CD4-positive, alpha-beta T cell (primary cell): ENCODE results near the gene ATG2A. TPM values are rescaled to one million over a fixed set of nuclear protein-coding genes. Genes with fewer than 3 reads are reported as not detected.

Experiments
- ATAC-seq: fragments of 200-7000 bp; cut with Tn5 transposase; one replicate; pipeline ENCODE4 v1.10.0; 2022; ENCODE audit warnings: mild to moderate bottlenecking; ENCODE audit not compliant: poor library complexity
- CTCF ChIA-PET: fragments of 350-600 bp; sonication (Branson Sonifier 250); formaldehyde crosslinking; loops from one replicate; lab custom pipeline; 2021; ENCODE audit warnings: antibody characterized with exemption, inconsistent platforms; lab: Charles Lee
- POLR2A ChIA-PET: fragments of 350-600 bp; sonication (Branson Sonifier 250); formaldehyde crosslinking; loops from one replicate; lab custom pipeline; 2021; ENCODE audit warnings: antibody characterized with exemption, inconsistent platforms; lab: Charles Lee
- DNase-seq, 14 experiments: peaks; one replicate each; pipeline ENCODE4 v3.0.0-alpha.2; 2013 to 2020; ENCODE audit warnings: mixed read lengths in 2 of 14
- H3K27ac ChIP-seq, 2 donors: one replicate each; pipeline versions ENCODE4 v1.5.1 to v1.7.0; 2013; ENCODE audit warnings: low read length in 2 of 2, low read depth in 1 of 2, mild to moderate bottlenecking in 1 of 2
- H3K27me3 ChIP-seq, 2 experiments: 1 replicate in 1 of 2; 2 replicates in 1 of 2; pipeline versions ENCODE4 v1.6.1 to v1.7.0; 2013; ENCODE audit warnings: low read length in 2 of 2, control low read depth in 1 of 2, mild to moderate bottlenecking in 1 of 2, moderate library complexity in 1 of 2; ENCODE audit not compliant: insufficient read depth in 2 of 2, control insufficient read depth in 1 of 2
- H3K36me3 ChIP-seq: one replicate; pipeline ENCODE4 v1.6.1; 2013; ENCODE audit warnings: low read length, control low read depth; ENCODE audit not compliant: insufficient read depth
- H3K4me1 ChIP-seq: one replicate; pipeline ENCODE4 v1.6.1; 2013; ENCODE audit warnings: low read length, control low read depth; ENCODE audit not compliant: insufficient read depth
- H3K4me3 ChIP-seq: one replicate; pipeline ENCODE4 v1.5.1; 2013; ENCODE audit warnings: mild to moderate bottlenecking, low read length, moderate library complexity
- H3K9me3 ChIP-seq, 2 experiments: 1 replicate in 1 of 2; 2 replicates in 1 of 2; pipeline versions ENCODE4 v1.6.1 to v1.7.0; 2013; ENCODE audit warnings: low read length in 2 of 2, mild to moderate bottlenecking in 2 of 2, control low read depth in 1 of 2, moderate library complexity in 1 of 2; ENCODE audit not compliant: control insufficient read depth in 1 of 2, insufficient read depth in 1 of 2
- H3K27ac Mint-ChIP-seq: one replicate; pipeline ENCODE4 v1.8.0; 2020; ENCODE audit warnings: mixed read lengths
- H3K27me3 Mint-ChIP-seq: one replicate; pipeline ENCODE4 v1.8.0; 2021; ENCODE audit warnings: mixed read lengths
- H3K36me3 Mint-ChIP-seq: one replicate; pipeline ENCODE4 v1.8.0; 2021; ENCODE audit warnings: low read depth, mixed read lengths
- H3K4me1 Mint-ChIP-seq: one replicate; pipeline ENCODE4 v1.8.0; 2021; ENCODE audit warnings: low read depth, mixed read lengths
- H3K4me3 Mint-ChIP-seq: one replicate; pipeline ENCODE4 v1.8.0; 2020; ENCODE audit warnings: mild to moderate bottlenecking, mixed read lengths
- H3K9me3 Mint-ChIP-seq: one replicate; pipeline ENCODE4 v1.8.0; 2020; ENCODE audit warnings: mixed read lengths
- intact Hi-C, 2 experiments: fragments of 100-400 bp; cut with DNase I in 1 of 2; cut with micrococcal nuclease in 1 of 2; formaldehyde crosslinking; loops; one replicate each; pipeline versions ENCODE4 v1.15.1 to v1.9.0; 2023 to 2025; cut with DNase I, micrococcal nuclease
- total RNA-seq, 174 experiments: library from RNA in 2 of 174; stranded (reverse) in 2 of 174; gene quantifications; one replicate each; pipeline ENCODE4 v1.2.3 and lab custom pipeline; 2021 to 2026
- TF ChIP-seq, protein P1 (sequence below): fragments of 200-600 bp; IDR thresholded peaks from one replicate; pipeline ENCODE4 v1.8.0; 2022; ENCODE audit warnings: antibody characterized with exemption, mild to moderate bottlenecking

The ATG2A gene
- total RNA-seq, 2 experiments from 2014 or later = 189 to 198 TPM

DNA sequence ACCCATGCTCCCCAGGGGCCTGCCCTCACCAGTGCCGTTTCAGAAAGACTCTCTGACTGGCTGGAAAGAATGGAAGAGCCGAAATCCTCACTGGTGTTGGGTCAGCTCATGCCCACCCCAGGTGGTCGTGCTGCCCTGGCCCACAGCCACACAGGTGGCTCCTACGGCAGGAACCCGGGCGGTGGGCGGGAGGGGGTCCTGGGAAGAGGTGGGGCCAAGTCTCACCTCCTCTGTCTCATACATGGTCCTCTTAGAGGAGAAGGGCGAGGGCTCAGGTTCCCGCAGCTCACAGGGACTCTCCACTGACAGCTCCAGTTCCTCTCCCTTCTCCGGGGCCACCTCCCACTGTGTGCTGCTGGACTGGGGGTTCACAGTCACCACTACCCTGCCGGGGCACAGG is 8.2 kb downstream of the ATG2A start:
- TF ChIP-seq, protein P1, sequence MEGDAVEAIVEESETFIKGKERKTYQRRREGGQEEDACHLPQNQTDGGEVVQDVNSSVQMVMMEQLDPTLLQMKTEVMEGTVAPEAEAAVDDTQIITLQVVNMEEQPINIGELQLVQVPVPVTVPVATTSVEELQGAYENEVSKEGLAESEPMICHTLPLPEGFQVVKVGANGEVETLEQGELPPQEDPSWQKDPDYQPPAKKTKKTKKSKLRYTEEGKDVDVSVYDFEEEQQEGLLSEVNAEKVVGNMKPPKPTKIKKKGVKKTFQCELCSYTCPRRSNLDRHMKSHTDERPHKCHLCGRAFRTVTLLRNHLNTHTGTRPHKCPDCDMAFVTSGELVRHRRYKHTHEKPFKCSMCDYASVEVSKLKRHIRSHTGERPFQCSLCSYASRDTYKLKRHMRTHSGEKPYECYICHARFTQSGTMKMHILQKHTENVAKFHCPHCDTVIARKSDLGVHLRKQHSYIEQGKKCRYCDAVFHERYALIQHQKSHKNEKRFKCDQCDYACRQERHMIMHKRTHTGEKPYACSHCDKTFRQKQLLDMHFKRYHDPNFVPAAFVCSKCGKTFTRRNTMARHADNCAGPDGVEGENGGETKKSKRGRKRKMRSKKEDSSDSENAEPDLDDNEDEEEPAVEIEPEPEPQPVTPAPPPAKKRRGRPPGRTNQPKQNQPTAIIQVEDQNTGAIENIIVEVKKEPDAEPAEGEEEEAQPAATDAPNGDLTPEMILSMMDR = no peak
- DNase-seq = no peak
- H3K4me3 Mint-ChIP-seq = no peak overlapping the region
- no peak for ATAC-seq
- Histone ChIP-seq H3K27ac (no peak overlapping the region), H3K4me3 (no peak overlapping the region), H3K36me3 (peaks cover 84% of the 10 kb centered on the region), H3K9me3 (no peaks in the 10 kb centered on the region), H3K27me3 (no peaks in the 10 kb centered on the region), H3K4me1 (no peaks in the 10 kb centered on the region)
- intact Hi-C loops = no loop called here
- no peaks in the 10 kb centered on the region for H3K4me1 Mint-ChIP-seq
- no peak overlapping the region for H3K27ac Mint-ChIP-seq
- no peaks in the 10 kb centered on the region for H3K27me3 Mint-ChIP-seq
- H3K9me3 Mint-ChIP-seq = no peaks in the 10 kb centered on the region
- CTCF ChIA-PET = no interaction called here
- POLR2A ChIA-PET = no interaction called here
- peaks cover 76% of the 10 kb centered on the region for H3K36me3 Mint-ChIP-seq

DNA sequence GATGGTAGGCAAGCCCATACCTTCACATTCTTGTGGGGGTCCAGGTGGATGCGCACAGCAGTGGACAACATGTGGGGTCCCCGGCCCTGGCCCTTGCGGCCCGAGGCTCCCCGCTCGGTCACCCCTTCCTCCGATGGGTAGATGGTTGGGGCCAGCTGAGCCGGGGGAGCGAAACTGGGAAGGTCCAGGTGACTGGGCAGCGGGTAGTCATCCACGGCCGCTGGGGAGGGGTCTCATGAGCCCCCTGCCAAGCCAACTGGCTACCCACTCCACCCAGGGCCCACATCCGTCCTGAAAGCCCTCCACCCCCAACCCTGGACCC is 10.7 kb downstream of the ATG2A start:
- ChIA-PET CTCF (no interaction called here), POLR2A (no interaction called here)
- DNase-seq = peak in 1 of 14 experiments; percentile 20
- H3K27me3 ChIP-seq = no peaks in the 10 kb centered on the region
- Mint-ChIP-seq H3K27me3 (no peaks in the 10 kb centered on the region), H3K4me3 (no peak overlapping the region), H3K9me3 (no peaks in the 10 kb centered on the region), H3K27ac (no peak overlapping the region), H3K36me3 (peaks cover 63% of the 10 kb centered on the region), H3K4me1 (peaks cover 5% of the 10 kb centered on the region)
- H3K4me1 ChIP-seq = no peaks in the 10 kb centered on the region
- intact Hi-C loops = no loop called here
- H3K9me3 ChIP-seq = no peaks in the 10 kb centered on the region
- TF ChIP-seq, protein P1 = no peak
- no peak for ATAC-seq
- H3K27ac ChIP-seq = no peak overlapping the region
- H3K4me3 ChIP-seq = no peak overlapping the region
- H3K36me3 ChIP-seq = peaks cover 83% of the 10 kb centered on the region

DNA sequence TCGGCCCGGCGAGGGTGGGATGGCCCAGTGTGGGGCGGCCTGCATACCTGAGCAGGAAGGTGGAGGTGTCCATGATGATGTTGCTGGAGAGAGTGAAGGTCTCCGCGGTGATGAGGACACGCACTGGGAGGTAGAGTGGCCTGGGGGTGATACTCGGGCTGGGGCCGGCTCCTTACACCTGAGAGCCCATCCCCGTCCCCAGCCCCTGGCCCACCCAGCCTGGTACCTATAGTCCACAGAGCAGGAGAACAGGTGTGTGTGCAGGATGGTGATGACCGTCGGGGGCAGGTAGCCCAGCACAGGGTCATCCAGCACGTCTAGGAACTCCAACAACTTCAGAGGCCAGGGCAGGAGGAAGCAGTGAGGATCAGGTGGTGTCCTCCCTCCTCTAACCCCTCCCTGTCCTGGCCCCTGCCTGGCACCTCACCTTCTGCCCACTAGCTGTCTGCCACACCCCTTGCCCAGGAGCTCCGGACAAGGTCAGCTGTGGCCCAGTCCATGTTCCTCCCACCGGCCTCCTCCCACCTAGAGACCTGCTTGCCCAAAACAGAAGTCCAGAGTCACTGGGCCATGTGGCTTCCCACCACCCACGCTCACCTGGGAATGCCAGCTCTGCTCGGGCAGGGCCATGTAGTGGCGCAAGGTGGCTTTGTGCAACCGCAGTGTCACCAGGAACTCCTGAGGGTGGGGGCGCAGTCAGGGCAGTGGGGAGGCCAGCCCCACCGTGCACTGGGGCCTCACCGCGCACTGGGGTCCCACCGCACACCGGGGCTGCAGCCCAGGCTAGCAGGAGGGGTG is 11.3 kb downstream of the ATG2A start:
- H3K27ac ChIP-seq = no peak overlapping the region
- H3K4me1 ChIP-seq = peaks cover 4% of the 10 kb centered on the region
- no peaks in the 10 kb centered on the region for H3K9me3 Mint-ChIP-seq
- H3K36me3 Mint-ChIP-seq = peaks cover 60% of the 10 kb centered on the region
- H3K4me3 Mint-ChIP-seq = no peak overlapping the region
- ChIA-PET POLR2A (no interaction called here), CTCF (no interaction called here)
- peak in 1 of 14 experiments; percentile 18 for DNase-seq
- H3K36me3 ChIP-seq = peaks cover 80% of the 10 kb centered on the region
- TF ChIP-seq, protein P1 = no peak
- ATAC-seq = no peak
- H3K4me1 Mint-ChIP-seq = peaks cover 7% of the 10 kb centered on the region
- H3K27me3 Mint-ChIP-seq = no peaks in the 10 kb centered on the region
- intact Hi-C loops = no loop called here
- no peaks in the 10 kb centered on the region for H3K9me3 ChIP-seq
- H3K27ac Mint-ChIP-seq = no peak overlapping the region
- no peaks in the 10 kb centered on the region for H3K27me3 ChIP-seq
- H3K4me3 ChIP-seq = no peak overlapping the region
